ENCODE data around the gene CDC73. TPM values are rescaled to one million over a fixed set of nuclear protein-coding genes. Genes with fewer than 3 reads are reported as not detected.
"Not testable (repeated sequence)": the region's sequence is repeated elsewhere in the genome, so short reads cannot be mapped to it uniquely, and the experiment has no call there.

The CDC73 gene
- total RNA-seq, 4 donors from 2014 or later, result 42.7 to 73.3 (median 53.7) TPM

GRCh38 chr1:193111641-193112090 lies 10.2 kb upstream of the CDC73 start:
- TF ChIP-seq POLR2AphosphoS5 (IDR thresholded peaks at IDR 0.05), result peak; percentile 71
- no peak for TF ChIP-seq EP300 (IDR thresholded peaks at IDR 0.05)
- TF ChIP-seq POLR2A (IDR thresholded peaks at IDR 0.05), result no peak
- Histone ChIP-seq H3K4me1 (peaks cover 0 to 39% (median 7%) of the 10 kb centered on the region in 3 donors), H3K9me3 (no peaks in the 10 kb centered on the region), H3K4me3 (no peak overlapping the region), H3K27me3 (no peaks in the 10 kb centered on the region), H3K27ac (peak overlapping the region; percentile 30 to 70 (median 49)), H3K36me3 (no peaks in the 10 kb centered on the region)
- WGBS, 2 donors (ENCODE audit: low coverage in 1 of 2), result 23 to 57% methylated on average over 2 to 6 of the region's 6 CpGs
- ATAC-seq, result peak; percentile 86

GRCh38 chr1:193113258-193113991 lies 8.4 kb upstream of the CDC73 start:
- peak overlapping the region in 2 of 4 donors; percentile 2 to 10 for H3K27ac ChIP-seq
- peaks cover 0 to 39% (median 7%) of the 10 kb centered on the region in 3 donors for H3K4me1 ChIP-seq
- no peaks in the 10 kb centered on the region for H3K27me3 ChIP-seq
- H3K36me3 ChIP-seq, result no peaks in the 10 kb centered on the region
- no peaks in the 10 kb centered on the region for H3K9me3 ChIP-seq
- WGBS, 2 donors (ENCODE audit: low coverage in 1 of 2), result 78 to 85% methylated on average over 7 to 9 of the region's 9 CpGs
- no peak for TF ChIP-seq CTCF (IDR thresholded peaks at IDR 0.05)
- TF ChIP-seq POLR2A (IDR thresholded peaks at IDR 0.05), result no peak
- TF ChIP-seq POLR2AphosphoS5 (IDR thresholded peaks at IDR 0.05), result no peak
- no peak for TF ChIP-seq EP300 (IDR thresholded peaks at IDR 0.05)
- no peak overlapping the region for H3K4me3 ChIP-seq
- ATAC-seq, result no peak

- peak overlapping the region in 2 of 4 donors; percentile 2 to 16 for H3K27ac ChIP-seq
- no peak overlapping the region for H3K4me3 ChIP-seq
- TF ChIP-seq EP300 (IDR thresholded peaks at IDR 0.05) (no peak), CTCF (IDR thresholded peaks at IDR 0.05) (no peak), POLR2A (IDR thresholded peaks at IDR 0.05) (no peak), POLR2AphosphoS5 (IDR thresholded peaks at IDR 0.05) (no peak)
- H3K4me1 ChIP-seq, result peaks cover 0 to 39% (median 7%) of the 10 kb centered on the region in 3 donors
- H3K9me3 ChIP-seq, result no peaks in the 10 kb centered on the region
- ATAC-seq, result no peak
- no peaks in the 10 kb centered on the region for H3K27me3 ChIP-seq
- H3K36me3 ChIP-seq, result no peaks in the 10 kb centered on the region
Observed at GRCh38 chr1:193113992-193114332, 7.9 kb upstream of the CDC73 start.

GRCh38 chr1:193114485-193115095 lies 7.2 kb upstream of the CDC73 start:
- Histone ChIP-seq H3K27me3 (no peaks in the 10 kb centered on the region), H3K36me3 (no peaks in the 10 kb centered on the region), H3K9me3 (no peaks in the 10 kb centered on the region), H3K4me3 (no peak overlapping the region), H3K27ac (peak overlapping the region in 2 of 4 donors; percentile 2 to 16), H3K4me1 (peaks cover 0 to 39% (median 7%) of the 10 kb centered on the region in 3 donors)
- TF ChIP-seq EP300 (IDR thresholded peaks at IDR 0.05) (no peak), POLR2AphosphoS5 (IDR thresholded peaks at IDR 0.05) (no peak), CTCF (IDR thresholded peaks at IDR 0.05) (no peak), POLR2A (IDR thresholded peaks at IDR 0.05) (no peak)
- WGBS, 2 donors (ENCODE audit: low coverage in 1 of 2), result 42 to 52% methylated on average over 6 of the region's 6 CpGs
- ATAC-seq, result no peak

- WGBS, 2 donors (ENCODE audit: low coverage in 1 of 2), result 0 to 10% methylated on average over 1 of the region's 1 CpG
- Histone ChIP-seq H3K4me1 (peaks cover 0 to 39% (median 7%) of the 10 kb centered on the region in 3 donors), H3K27me3 (no peaks in the 10 kb centered on the region), H3K9me3 (no peaks in the 10 kb centered on the region), H3K36me3 (no peaks in the 10 kb centered on the region), H3K4me3 (no peak overlapping the region), H3K27ac (peak overlapping the region; percentile 56 to 73 (median 65))
- TF ChIP-seq POLR2AphosphoS5 (IDR thresholded peaks at IDR 0.05), result peak; percentile 75
- TF ChIP-seq POLR2A (IDR thresholded peaks at IDR 0.05), result no peak
- ATAC-seq, result peak; percentile 91
Observed at GRCh38 chr1:193115629-193116227, 6.1 kb upstream of the CDC73 start.

- peaks cover 0 to 32% (median 7%) of the 10 kb centered on the region in 3 donors for H3K4me1 ChIP-seq
- H3K4me3 ChIP-seq, H3K9me3 ChIP-seq, H3K27ac ChIP-seq, H3K36me3 ChIP-seq, ATAC-seq, H3K27me3 ChIP-seq: not testable (repeated sequence)
- 89 to 90% methylated on average over 1 to 6 of the region's 6 CpGs for WGBS, 2 donors (ENCODE audit: low coverage in 1 of 2)
Observed at GRCh38 chr1:193117167-193117566, 4.7 kb upstream of the CDC73 start.
